GM23338 (cell line): ENCODE results near the gene SLC25A44. TPM values are rescaled to one million over a fixed set of nuclear protein-coding genes. Genes with fewer than 3 reads are reported as not detected.

Source experiments
- ATAC-seq: fragments of 200-7000 bp; cut with Tn5 transposase; 3 replicates; pipeline ENCODE4 v1.9.1; 2020
- DNase-seq: peaks from one replicate; pipeline ENCODE4 v3.0.0-alpha.2; 2015; ENCODE audit warnings: low spot score
- H2AFZ ChIP-seq: fragments of 200-600 bp; sonication (generic); 2 replicates; pipeline ENCODE4 v1.8.0; 2016; ENCODE audit warnings: antibody characterized with exemption, mild to moderate bottlenecking, moderate library complexity
- H3F3A ChIP-seq: fragments of 200-600 bp; sonication (generic); replicated peaks from 2 replicates; pipeline ENCODE4 v1.8.0; 2017; ENCODE audit warnings: antibody characterized with exemption, mixed run types, low read depth
- H3K27ac ChIP-seq: fragments of 200-600 bp; sonication (generic); 2 replicates; pipeline ENCODE4 v1.6.1; 2016; ENCODE audit warnings: low read depth
- H3K27me3 ChIP-seq: fragments of 200-600 bp; sonication (generic); 2 replicates; pipeline ENCODE4 v1.8.0; 2016; ENCODE audit warnings: mild to moderate bottlenecking, mixed run types, moderate library complexity; ENCODE audit not compliant: insufficient read depth
- H3K36me3 ChIP-seq: fragments of 200-600 bp; sonication (generic); 2 replicates; pipeline ENCODE4 v1.8.0; 2016; ENCODE audit warnings: mild to moderate bottlenecking; ENCODE audit not compliant: insufficient read depth
- H3K4me1 ChIP-seq: fragments of 200-600 bp; sonication (generic); 2 replicates; pipeline ENCODE4 v1.8.0; 2016; ENCODE audit warnings: mild to moderate bottlenecking, moderate library complexity; ENCODE audit not compliant: insufficient read depth
- H3K4me2 ChIP-seq: fragments of 200-600 bp; sonication (generic); 2 replicates; pipeline ENCODE4 v1.7.1; 2017; ENCODE audit warnings: mixed run types
- H3K4me3 ChIP-seq: fragments of 200-600 bp; sonication (generic); 2 replicates; pipeline ENCODE4 v1.6.1; 2016; ENCODE audit warnings: mixed run types
- H3K79me2 ChIP-seq: fragments of 200-600 bp; sonication (generic); replicated peaks from 2 replicates; pipeline ENCODE4 v1.8.0; 2017; ENCODE audit warnings: mild to moderate bottlenecking; ENCODE audit not compliant: insufficient read depth
- H3K9me2 ChIP-seq: fragments of 200-600 bp; sonication (generic); 2 replicates; pipeline ENCODE4 v1.8.0; 2017; ENCODE audit not compliant: insufficient read depth
- H4K20me1 ChIP-seq: fragments of 200-600 bp; sonication (generic); replicated peaks from 2 replicates; pipeline ENCODE4 v1.8.0; 2017; ENCODE audit warnings: mild to moderate bottlenecking; ENCODE audit not compliant: insufficient read depth
- H3K27ac Mint-ChIP-seq: 2 replicates; pipeline ENCODE4 v1.8.0; 2020; ENCODE audit warnings: inconsistent platforms, mild to moderate bottlenecking, moderate library complexity, mixed read lengths
- H3K27me3 Mint-ChIP-seq: 3 replicates; pipeline ENCODE4 v1.8.0; 2022; ENCODE audit warnings: low read depth, mild to moderate bottlenecking, moderate library complexity, mixed read lengths, inconsistent platforms; ENCODE audit not compliant: insufficient read depth, poor library complexity
- H3K36me3 Mint-ChIP-seq: 3 replicates; pipeline ENCODE4 v1.8.0; 2021; ENCODE audit warnings: low read depth, mild to moderate bottlenecking, inconsistent platforms, moderate library complexity, mixed read lengths
- H3K4me1 Mint-ChIP-seq: 3 replicates; pipeline ENCODE4 v1.8.0; 2020; ENCODE audit warnings: mild to moderate bottlenecking, inconsistent platforms, mixed read lengths
- H3K4me3 Mint-ChIP-seq: 3 replicates; pipeline ENCODE4 v1.8.0; 2021; ENCODE audit warnings: moderate library complexity, mild to moderate bottlenecking, inconsistent platforms, mixed read lengths
- H3K9me3 Mint-ChIP-seq: 3 replicates; pipeline ENCODE4 v1.8.0; 2020; ENCODE audit warnings: moderate library complexity, mild to moderate bottlenecking, inconsistent platforms, mixed read lengths
- CREB1 ChIP-seq: fragments of 250-450 bp; sonication (Bioruptor Pico); IDR thresholded peaks from 2 replicates; pipeline ENCODE4 v1.5.0; 2020; ENCODE audit warnings: low read depth, mild to moderate bottlenecking, moderate library complexity
- CTCF ChIP-seq, 2 experiments: fragments of 200-600 bp in 1 of 2; sonication (generic) in 1 of 2; conservative IDR thresholded peaks; 2 replicates each; pipeline versions ENCODE4 v1.5.1 to v1.6.1; 2016 to 2017; ENCODE audit warnings: antibody characterized with exemption in 2 of 2, low read depth in 2 of 2, mild to moderate bottlenecking in 2 of 2, moderate library complexity in 1 of 2
- ETS1 ChIP-seq: IDR thresholded peaks from 2 replicates; pipeline ENCODE4 v1.6.1; 2016; ENCODE audit warnings: antibody characterized with exemption
- EZH2 ChIP-seq: fragments of 200-600 bp; sonication (generic); IDR thresholded peaks from one replicate; pipeline ENCODE4 v1.8.0; 2017; ENCODE audit warnings: antibody characterized with exemption, mild to moderate bottlenecking, low read depth; ENCODE audit not compliant: unreplicated experiment
- EZH2phosphoT487 ChIP-seq: fragments of 200-600 bp; sonication (generic); IDR thresholded peaks from one replicate; pipeline ENCODE4 v1.8.1; 2018; ENCODE audit warnings: antibody characterized with exemption; ENCODE audit not compliant: unreplicated experiment
- JUNB ChIP-seq: IDR thresholded peaks from one replicate; pipeline ENCODE4 v1.6.1; 2016; ENCODE audit warnings: antibody characterized with exemption; ENCODE audit not compliant: unreplicated experiment
- NANOG ChIP-seq: IDR thresholded peaks from 2 replicates; pipeline ENCODE4 v1.6.1; 2016; ENCODE audit warnings: antibody characterized with exemption, borderline replicate concordance
- POLR2AphosphoS5 ChIP-seq: IDR thresholded peaks from 2 replicates; pipeline ENCODE4 v1.6.1; 2016; ENCODE audit warnings: antibody characterized with exemption, low read depth
- REST ChIP-seq: IDR thresholded peaks from one replicate; pipeline ENCODE4 v1.6.1; 2018; ENCODE audit warnings: antibody characterized with exemption; ENCODE audit not compliant: unreplicated experiment
- STAT1 ChIP-seq: IDR thresholded peaks from one replicate; pipeline ENCODE4 v1.6.1; 2016; ENCODE audit warnings: antibody characterized with exemption; ENCODE audit not compliant: unreplicated experiment
- ZNF114 ChIP-seq: fragments of 250-450 bp; sonication (Bioruptor Pico); IDR thresholded peaks from 2 replicates; pipeline ENCODE4 v1.5.0; 2020; ENCODE audit warnings: mild to moderate bottlenecking, moderate library complexity
- ZNF331 ChIP-seq: fragments of 250-450 bp; sonication (Bioruptor Pico); IDR thresholded peaks from 2 replicates; pipeline ENCODE4 v1.5.0; 2020; ENCODE audit warnings: low read depth, mild to moderate bottlenecking, moderate library complexity
- ZNF462 ChIP-seq: fragments of 250-450 bp; sonication (Bioruptor Pico); IDR thresholded peaks from 2 replicates; pipeline ENCODE4 v1.5.0; 2020; ENCODE audit warnings: mild to moderate bottlenecking, moderate library complexity
- polyA plus RNA-seq: library from polyadenylated mRNA; unstranded; fragments of >200 nt; fragmentation: Nextera tagmentation; extraction: Ambion mirVana; gene quantifications from 2 replicates; pipeline ENCODE4 v1.2.1, GENCODE V29; 2016
- total RNA-seq: library from RNA; depleted of rRNA; stranded (reverse); fragments of >200 nt; shearing (Covaris generic); gene quantifications from 2 replicates; pipeline ENCODE4 v1.2.3, GENCODE V29; 2014

Gene SLC25A44
- total and polyA plus RNA-seq, 2 experiments from 2014 or later = 7.0 to 25.1 TPM

GRCh38 chr1:156204686-156205085 lies 10.8 kb downstream of the SLC25A44 start:
- Mint-ChIP-seq H3K4me1 (peaks cover 17% of the 10 kb centered on the region), H3K9me3 (no peaks in the 10 kb centered on the region), H3K4me3 (no peak overlapping the region), H3K27ac (no peak overlapping the region), H3K27me3 (no peaks in the 10 kb centered on the region), H3K36me3 (peaks cover 21% of the 10 kb centered on the region)
- no peak overlapping the region for H3K27ac ChIP-seq
- ATAC-seq = no peak
- H3K27me3 ChIP-seq = no peaks in the 10 kb centered on the region
- no peaks in the 10 kb centered on the region for H3F3A ChIP-seq
- no peaks in the 10 kb centered on the region for H3K9me2 ChIP-seq
- no peak for DNase-seq
- H3K36me3 ChIP-seq = 0 out of 2 replicates have a peak, but pooled peaks cover 3% of the 10 kb centered on the region
- no peaks in the 10 kb centered on the region; the same call in 1 of the 2 replicates for H4K20me1 ChIP-seq
- H2AFZ ChIP-seq = no peak overlapping the region
- TF ChIP-seq ZNF462 (CRISPR knock-in tag) = no peak
- TF ChIP-seq STAT1 = no peak
- TF ChIP-seq EZH2 = no peak
- no peak for TF ChIP-seq NANOG
- TF ChIP-seq ETS1 = no peak
- no peak for TF ChIP-seq ZNF331 (CRISPR knock-in tag)
- no peak for TF ChIP-seq JUNB
- TF ChIP-seq CREB1 (CRISPR knock-in tag) = no peak
- no peak for TF ChIP-seq EZH2phosphoT487
- no peak for TF ChIP-seq REST
- TF ChIP-seq CTCF (conservative IDR thresholded peaks at IDR 0.05; ENCODE audit: low read depth in 2 of 2) = no peak
- TF ChIP-seq POLR2AphosphoS5 = no peak
- no peak for TF ChIP-seq ZNF114
- no peak overlapping the region for H3K4me2 ChIP-seq
- H3K4me3 ChIP-seq = no peak overlapping the region
- peaks cover 16% of the 10 kb centered on the region for H3K4me1 ChIP-seq
- peaks cover 52% of the 10 kb centered on the region for H3K79me2 ChIP-seq
